Measurements from ENCODE around the gene CD79B.

DNA sequence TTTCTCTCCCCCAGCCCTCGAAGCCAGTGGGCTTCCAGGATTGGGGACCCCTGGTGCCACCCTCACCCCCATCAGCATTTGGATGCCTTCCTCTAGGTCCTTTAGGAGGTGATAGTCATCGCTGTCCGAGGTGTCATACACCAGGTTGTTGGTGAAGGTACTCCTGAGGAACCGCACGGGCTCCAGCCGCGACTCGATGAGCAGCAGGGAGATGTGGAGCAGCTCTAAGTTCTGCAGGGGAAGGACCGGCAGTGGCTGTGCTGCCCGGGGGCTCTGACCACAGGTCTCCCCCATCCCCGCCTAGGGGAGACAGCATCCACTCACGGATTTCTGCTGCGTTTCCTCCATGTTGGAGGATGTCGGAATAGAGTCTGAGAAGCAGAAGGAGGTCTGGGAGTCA is 22.0 kb downstream of the CD79B start:
- TF ChIP-seq POLR2A (IDR thresholded peaks at IDR 0.05; ENCODE audit: extremely low read depth, insufficient read length): no peak
- TF ChIP-seq, protein P1, sequence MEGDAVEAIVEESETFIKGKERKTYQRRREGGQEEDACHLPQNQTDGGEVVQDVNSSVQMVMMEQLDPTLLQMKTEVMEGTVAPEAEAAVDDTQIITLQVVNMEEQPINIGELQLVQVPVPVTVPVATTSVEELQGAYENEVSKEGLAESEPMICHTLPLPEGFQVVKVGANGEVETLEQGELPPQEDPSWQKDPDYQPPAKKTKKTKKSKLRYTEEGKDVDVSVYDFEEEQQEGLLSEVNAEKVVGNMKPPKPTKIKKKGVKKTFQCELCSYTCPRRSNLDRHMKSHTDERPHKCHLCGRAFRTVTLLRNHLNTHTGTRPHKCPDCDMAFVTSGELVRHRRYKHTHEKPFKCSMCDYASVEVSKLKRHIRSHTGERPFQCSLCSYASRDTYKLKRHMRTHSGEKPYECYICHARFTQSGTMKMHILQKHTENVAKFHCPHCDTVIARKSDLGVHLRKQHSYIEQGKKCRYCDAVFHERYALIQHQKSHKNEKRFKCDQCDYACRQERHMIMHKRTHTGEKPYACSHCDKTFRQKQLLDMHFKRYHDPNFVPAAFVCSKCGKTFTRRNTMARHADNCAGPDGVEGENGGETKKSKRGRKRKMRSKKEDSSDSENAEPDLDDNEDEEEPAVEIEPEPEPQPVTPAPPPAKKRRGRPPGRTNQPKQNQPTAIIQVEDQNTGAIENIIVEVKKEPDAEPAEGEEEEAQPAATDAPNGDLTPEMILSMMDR (IDR thresholded peaks at IDR 0.05; ENCODE audit: low read depth, low read length): no peak

All from NB4 (cell line).